ENCODE results near the gene VAT1L. TPM values are rescaled to one million over a fixed set of nuclear protein-coding genes. Genes with fewer than 3 reads are reported as not detected.

Gene VAT1L
- total and polyA plus RNA-seq, 4 donors = 0.17 to 0.98 (median 0.26) TPM

GRCh38 chr16:77790009-77790372, 1.6 kb downstream of the VAT1L start:
- TF ChIP-seq CTCF (IDR thresholded peaks at IDR 0.05; ENCODE audit: low read depth, low read length, missing input control) (no peak), JUND (IDR thresholded peaks at IDR 0.05) (no peak), MAX (IDR thresholded peaks at IDR 0.05) (no peak), SP1 (IDR thresholded peaks at IDR 0.05) (no peak), GABPA (IDR thresholded peaks at IDR 0.05 in 1 of 2, conservative IDR thresholded peaks at IDR 0.05 in 1 of 2) (no peak), ZBTB33 (IDR thresholded peaks at IDR 0.05) (no peak), FOXA1 (IDR thresholded peaks at IDR 0.05) (no peak), HNF4A (conservative IDR thresholded peaks at IDR 0.05) (no peak)
- Histone ChIP-seq H3K27ac (ENCODE audit: low read depth in 1 of 2, low read length in 2 of 2) (no peak overlapping the region), H3K27me3 (ENCODE audit: control insufficient read depth in 4 of 4, insufficient read depth in 4 of 4, low read length in 3 of 4) (peaks cover 0 to 7% (median 2%) of the 10 kb centered on the region in 4 donors), H3K9me3 (ENCODE audit: control insufficient read depth in 4 of 4, low read length in 3 of 4) (no peaks in the 10 kb centered on the region), H3K36me3 (ENCODE audit: control insufficient read depth in 4 of 4, insufficient read depth in 3 of 4, low read depth in 1 of 4, low read length in 3 of 4) (no peaks in the 10 kb centered on the region), H3K4me1 (ENCODE audit: control insufficient read depth in 4 of 4, insufficient read depth in 4 of 4, low read length in 3 of 4) (peaks cover 6 to 13% (median 10%) of the 10 kb centered on the region in 4 donors), H3K4me3 (ENCODE audit: low read depth in 1 of 3, low read length in 3 of 3) (no peak overlapping the region), H3K9ac (ENCODE audit: low read depth in 1 of 2, low read length in 2 of 2) (no peak overlapping the region)
- no peak for DNase-seq (ENCODE audit: low spot score)
- WGBS = 29% methylated on average over 11 of the region's 11 CpGs

- DNase-seq (ENCODE audit: low spot score) = no peak
- H3K9me3 ChIP-seq (ENCODE audit: control insufficient read depth in 4 of 4, low read length in 3 of 4) = no peaks in the 10 kb centered on the region
- 80% methylated on average over 3 of the region's 3 CpGs for WGBS
- peaks cover 0 to 7% (median 2%) of the 10 kb centered on the region in 4 donors for H3K27me3 ChIP-seq (ENCODE audit: control insufficient read depth in 4 of 4, insufficient read depth in 4 of 4, low read length in 3 of 4)
- H3K4me1 ChIP-seq (ENCODE audit: control insufficient read depth in 4 of 4, insufficient read depth in 4 of 4, low read length in 3 of 4) = peaks cover 6 to 13% (median 10%) of the 10 kb centered on the region in 4 donors
- TF ChIP-seq HNF4A (conservative IDR thresholded peaks at IDR 0.05) = no peak
- H3K27ac ChIP-seq (ENCODE audit: low read depth in 1 of 2, low read length in 2 of 2) = no peak overlapping the region
- no peaks in the 10 kb centered on the region for H3K36me3 ChIP-seq (ENCODE audit: control insufficient read depth in 4 of 4, insufficient read depth in 3 of 4, low read depth in 1 of 4, low read length in 3 of 4)
- H3K4me3 ChIP-seq (ENCODE audit: low read depth in 1 of 3, low read length in 3 of 3) = no peak overlapping the region
- H3K9ac ChIP-seq (ENCODE audit: low read depth in 1 of 2, low read length in 2 of 2) = no peak overlapping the region
Observed at GRCh38 chr16:77790912-77791311, 2.5 kb downstream of the VAT1L start.

GRCh38 chr16:77793417-77793816, 5.1 kb downstream of the VAT1L start:
- Histone ChIP-seq H3K4me3 (ENCODE audit: low read depth in 1 of 3, low read length in 3 of 3) (no peak overlapping the region), H3K4me1 (ENCODE audit: control insufficient read depth in 4 of 4, insufficient read depth in 4 of 4, low read length in 3 of 4) (peaks cover 4 to 9% (median 5%) of the 10 kb centered on the region in 4 donors), H3K9me3 (ENCODE audit: control insufficient read depth in 4 of 4, low read length in 3 of 4) (no peaks in the 10 kb centered on the region), H3K9ac (ENCODE audit: low read depth in 1 of 2, low read length in 2 of 2) (no peak overlapping the region), H3K27me3 (ENCODE audit: control insufficient read depth in 4 of 4, insufficient read depth in 4 of 4, low read length in 3 of 4) (peaks cover 0 to 7% (median 2%) of the 10 kb centered on the region in 4 donors), H3K36me3 (ENCODE audit: control insufficient read depth in 4 of 4, insufficient read depth in 3 of 4, low read depth in 1 of 4, low read length in 3 of 4) (no peaks in the 10 kb centered on the region), H3K27ac (ENCODE audit: low read depth in 1 of 2, low read length in 2 of 2) (no peak overlapping the region)
- no peak for DNase-seq (ENCODE audit: low spot score)
- 71% methylated on average over 2 of the region's 2 CpGs for WGBS
- TF ChIP-seq YY1 (IDR thresholded peaks at IDR 0.05) (no peak), SP1 (IDR thresholded peaks at IDR 0.05) (no peak), RAD21 (IDR thresholded peaks at IDR 0.05) (no peak), JUND (IDR thresholded peaks at IDR 0.05) (no peak), HNF4G (IDR thresholded peaks at IDR 0.05) (no peak), RXRA (IDR thresholded peaks at IDR 0.05) (no peak), HNF4A (conservative IDR thresholded peaks at IDR 0.05) (no peak), ATF3 (IDR thresholded peaks at IDR 0.05) (no peak)
